ENCODE data around the gene ADAMTSL3.

The ADAMTSL3 gene

DNA sequence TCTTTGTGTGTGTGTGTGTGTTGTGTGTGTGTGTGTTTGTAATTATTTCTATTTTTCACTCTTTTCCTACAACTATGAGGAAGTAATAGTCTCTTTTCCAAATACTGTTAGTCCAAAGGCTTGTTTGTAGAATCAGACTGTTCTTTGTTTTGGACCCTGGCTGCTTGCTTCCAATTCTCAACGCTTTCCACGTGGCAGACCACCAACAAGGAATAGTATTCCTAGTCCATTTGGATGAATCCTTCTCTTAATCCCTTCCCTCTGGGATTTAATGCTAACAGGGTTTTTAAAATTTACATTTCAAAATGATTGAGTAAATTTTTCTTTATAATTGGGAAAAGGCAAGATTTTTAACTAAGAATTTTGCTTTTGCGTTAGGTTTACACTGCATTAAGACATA lies 62.7 kb downstream of the ADAMTSL3 start:
- TF ChIP-seq, protein P1, sequence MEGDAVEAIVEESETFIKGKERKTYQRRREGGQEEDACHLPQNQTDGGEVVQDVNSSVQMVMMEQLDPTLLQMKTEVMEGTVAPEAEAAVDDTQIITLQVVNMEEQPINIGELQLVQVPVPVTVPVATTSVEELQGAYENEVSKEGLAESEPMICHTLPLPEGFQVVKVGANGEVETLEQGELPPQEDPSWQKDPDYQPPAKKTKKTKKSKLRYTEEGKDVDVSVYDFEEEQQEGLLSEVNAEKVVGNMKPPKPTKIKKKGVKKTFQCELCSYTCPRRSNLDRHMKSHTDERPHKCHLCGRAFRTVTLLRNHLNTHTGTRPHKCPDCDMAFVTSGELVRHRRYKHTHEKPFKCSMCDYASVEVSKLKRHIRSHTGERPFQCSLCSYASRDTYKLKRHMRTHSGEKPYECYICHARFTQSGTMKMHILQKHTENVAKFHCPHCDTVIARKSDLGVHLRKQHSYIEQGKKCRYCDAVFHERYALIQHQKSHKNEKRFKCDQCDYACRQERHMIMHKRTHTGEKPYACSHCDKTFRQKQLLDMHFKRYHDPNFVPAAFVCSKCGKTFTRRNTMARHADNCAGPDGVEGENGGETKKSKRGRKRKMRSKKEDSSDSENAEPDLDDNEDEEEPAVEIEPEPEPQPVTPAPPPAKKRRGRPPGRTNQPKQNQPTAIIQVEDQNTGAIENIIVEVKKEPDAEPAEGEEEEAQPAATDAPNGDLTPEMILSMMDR (IDR thresholded peaks at IDR 0.05; ENCODE audit: borderline replicate concordance, control extremely low read depth, extremely low read depth, insufficient read depth, missing control alignments), result no peak
- no peak for DNase-seq (ENCODE audit: low spot score)
- in situ Hi-C loops (cut with MboI; ENCODE audit: low sequenced_read_pairs, unreplicated experiment), result no loop called here

DNA sequence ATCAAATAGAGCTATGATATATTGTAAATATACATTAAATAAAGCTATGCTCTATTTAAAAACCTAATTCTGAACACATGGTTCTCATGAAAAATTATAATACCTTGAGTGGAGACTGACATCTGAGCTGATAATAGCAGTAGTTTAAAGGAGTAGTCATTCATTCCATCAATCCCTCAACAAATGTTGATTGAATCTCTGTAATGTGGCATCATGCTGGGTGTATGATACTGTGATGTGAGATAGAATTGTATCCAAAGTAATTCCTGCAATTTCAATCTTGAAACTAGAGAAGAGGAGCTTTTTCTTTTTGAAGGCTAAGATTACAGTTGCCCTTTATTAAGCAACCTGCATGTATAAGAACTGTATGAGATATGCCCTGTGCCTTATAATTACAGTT lies 63.1 kb downstream of the ADAMTSL3 start:
- TF ChIP-seq, protein P1 (IDR thresholded peaks at IDR 0.05; ENCODE audit: borderline replicate concordance, control extremely low read depth, extremely low read depth, insufficient read depth, missing control alignments), result no peak
- no peak for DNase-seq (ENCODE audit: low spot score)
- in situ Hi-C loops (cut with MboI; ENCODE audit: low sequenced_read_pairs, unreplicated experiment), result no loop called here

DNA sequence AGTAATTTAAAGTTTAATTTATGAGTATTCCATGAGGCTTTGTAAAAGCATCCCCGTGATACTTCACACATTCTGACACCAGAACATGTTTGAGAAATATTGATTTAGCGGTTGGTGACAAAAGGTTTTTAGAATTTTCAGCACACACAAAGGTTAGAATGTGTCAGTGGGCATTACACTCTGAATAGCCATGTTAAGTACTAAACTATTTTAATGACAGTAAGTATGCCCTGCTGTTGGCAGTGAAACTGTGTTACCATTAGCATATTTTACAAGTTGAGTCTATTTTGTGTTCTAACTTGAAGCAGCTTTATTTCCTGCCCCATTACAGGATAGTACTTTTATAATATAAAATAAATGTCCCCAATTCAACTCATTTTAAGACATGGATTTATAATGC lies 66.5 kb downstream of the ADAMTSL3 start:
- in situ Hi-C loops (cut with MboI; ENCODE audit: low sequenced_read_pairs, unreplicated experiment), result no loop called here
- TF ChIP-seq, protein P1 (IDR thresholded peaks at IDR 0.05; ENCODE audit: borderline replicate concordance, control extremely low read depth, extremely low read depth, insufficient read depth, missing control alignments), result no peak
- DNase-seq (ENCODE audit: low spot score), result no peak

DNA sequence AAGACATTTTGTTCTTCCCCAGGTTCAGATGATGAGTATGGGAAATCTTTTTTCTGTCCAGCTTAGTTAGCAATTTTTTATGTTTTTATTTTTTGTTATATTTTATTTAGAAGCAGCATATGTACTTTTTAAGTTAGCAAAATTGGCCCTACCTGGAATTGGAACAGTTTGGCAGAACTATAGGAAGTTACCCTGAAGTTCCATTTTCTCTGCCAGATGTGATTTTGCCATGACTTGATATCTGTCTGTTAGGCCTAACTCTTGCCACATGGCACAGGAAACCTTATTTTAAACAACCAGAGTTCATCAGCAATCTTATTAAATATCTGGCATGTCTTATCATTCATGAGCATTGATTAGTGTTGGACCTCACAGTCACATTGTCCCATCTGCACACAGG lies 67.1 kb downstream of the ADAMTSL3 start:
- in situ Hi-C loops (cut with MboI; ENCODE audit: low sequenced_read_pairs, unreplicated experiment), result no loop called here
- DNase-seq (ENCODE audit: low spot score), result no peak
- TF ChIP-seq, protein P1 (IDR thresholded peaks at IDR 0.05; ENCODE audit: borderline replicate concordance, control extremely low read depth, extremely low read depth, insufficient read depth, missing control alignments), result no peak

DNA sequence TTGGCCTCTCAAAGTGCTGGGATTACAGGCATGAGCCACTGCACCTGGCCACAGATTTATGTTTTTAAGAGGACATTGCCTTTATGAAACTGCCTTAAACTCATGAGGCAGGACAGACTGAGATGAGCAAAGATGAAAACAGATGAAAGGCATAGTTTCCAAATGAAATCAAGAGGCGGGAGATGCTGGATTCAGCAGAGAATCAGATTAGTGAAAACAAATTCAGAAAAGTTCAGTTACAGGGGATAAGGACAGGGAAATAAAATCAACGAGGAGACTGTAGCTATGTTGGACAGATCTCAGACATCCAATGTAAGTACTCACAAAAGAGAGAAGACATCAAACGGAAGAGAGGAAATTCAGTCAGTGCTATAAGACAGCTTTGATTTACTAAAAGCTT lies 68.1 kb downstream of the ADAMTSL3 start:
- in situ Hi-C loops (cut with MboI; ENCODE audit: low sequenced_read_pairs, unreplicated experiment), result no loop called here
- TF ChIP-seq, protein P1 (IDR thresholded peaks at IDR 0.05; ENCODE audit: borderline replicate concordance, control extremely low read depth, extremely low read depth, insufficient read depth, missing control alignments), result no peak
- DNase-seq (ENCODE audit: low spot score), result no peak

DNA sequence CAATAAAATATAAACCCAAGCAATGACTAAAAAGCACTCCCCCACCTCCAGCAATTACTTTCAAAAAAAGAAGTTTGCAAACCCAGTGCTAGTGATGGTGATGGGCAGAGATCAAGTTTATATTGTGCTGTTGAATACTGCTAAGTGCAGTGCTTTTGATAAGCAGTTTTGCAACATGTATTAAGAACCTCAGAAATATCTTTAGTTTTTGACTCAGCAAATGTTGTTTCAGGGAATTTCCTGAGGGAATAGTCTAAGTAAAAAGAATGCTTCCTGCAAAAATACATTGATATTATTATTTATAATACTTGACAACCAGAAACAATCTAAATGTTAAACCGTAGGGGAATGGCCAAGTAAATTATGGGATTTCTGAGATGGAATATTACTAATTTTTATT lies 69.3 kb downstream of the ADAMTSL3 start:
- TF ChIP-seq, protein P1 (IDR thresholded peaks at IDR 0.05; ENCODE audit: borderline replicate concordance, control extremely low read depth, extremely low read depth, insufficient read depth, missing control alignments), result no peak
- in situ Hi-C loops (cut with MboI; ENCODE audit: low sequenced_read_pairs, unreplicated experiment), result no loop called here
- DNase-seq (ENCODE audit: low spot score), result no peak

DNA sequence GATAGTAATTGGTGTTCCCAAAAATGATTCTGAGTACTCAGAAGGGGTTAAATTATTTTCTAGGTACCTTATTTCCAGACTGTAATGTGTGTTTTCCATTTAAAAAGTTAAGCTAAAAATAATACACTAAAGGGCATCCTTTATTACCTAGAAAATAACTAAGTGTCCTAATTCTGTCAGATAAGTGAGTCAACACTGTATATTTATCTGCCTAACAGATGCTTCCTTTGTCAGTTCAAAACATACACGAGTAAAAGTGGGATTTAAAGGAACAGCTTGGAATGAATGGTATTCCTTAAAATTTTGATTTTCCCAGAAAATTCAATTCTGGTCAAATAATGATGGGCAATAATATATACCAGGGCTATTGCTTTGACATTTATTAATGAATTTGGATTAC lies 78.3 kb downstream of the ADAMTSL3 start:
- in situ Hi-C loops (cut with MboI; ENCODE audit: low sequenced_read_pairs, unreplicated experiment), result loop anchor here (25.0 kb wide), 1 partner anchor 280 kb away; no protein-coding TSS in a partner anchor
- DNase-seq (ENCODE audit: low spot score), result no peak
- TF ChIP-seq, protein P1 (IDR thresholded peaks at IDR 0.05; ENCODE audit: borderline replicate concordance, control extremely low read depth, extremely low read depth, insufficient read depth, missing control alignments), result no peak

All from GM13976 (cell line).